Aortic smooth muscle cell (primary cell): ENCODE data around the gene GNG10. TPM values are rescaled to one million over a fixed set of nuclear protein-coding genes. Genes with fewer than 3 reads are reported as not detected.

ENCODE experiments used
- total RNA-seq: library from RNA; depleted of rRNA; stranded (reverse); fragments of >200 nt; gene quantifications from 2 replicates; pipeline ENCODE4 v1.2.3, GENCODE V29; 2014

The GNG10 gene
- 58.5 and 61.7 TPM in 2 replicates for total RNA-seq

GRCh38 chr9:111661150-111661801, at the start of gene GNG10:
GNG10 (plus strand) TSS chr9:111661605; CDS start chr9:111661635, 30 bp downstream.

DNA sequence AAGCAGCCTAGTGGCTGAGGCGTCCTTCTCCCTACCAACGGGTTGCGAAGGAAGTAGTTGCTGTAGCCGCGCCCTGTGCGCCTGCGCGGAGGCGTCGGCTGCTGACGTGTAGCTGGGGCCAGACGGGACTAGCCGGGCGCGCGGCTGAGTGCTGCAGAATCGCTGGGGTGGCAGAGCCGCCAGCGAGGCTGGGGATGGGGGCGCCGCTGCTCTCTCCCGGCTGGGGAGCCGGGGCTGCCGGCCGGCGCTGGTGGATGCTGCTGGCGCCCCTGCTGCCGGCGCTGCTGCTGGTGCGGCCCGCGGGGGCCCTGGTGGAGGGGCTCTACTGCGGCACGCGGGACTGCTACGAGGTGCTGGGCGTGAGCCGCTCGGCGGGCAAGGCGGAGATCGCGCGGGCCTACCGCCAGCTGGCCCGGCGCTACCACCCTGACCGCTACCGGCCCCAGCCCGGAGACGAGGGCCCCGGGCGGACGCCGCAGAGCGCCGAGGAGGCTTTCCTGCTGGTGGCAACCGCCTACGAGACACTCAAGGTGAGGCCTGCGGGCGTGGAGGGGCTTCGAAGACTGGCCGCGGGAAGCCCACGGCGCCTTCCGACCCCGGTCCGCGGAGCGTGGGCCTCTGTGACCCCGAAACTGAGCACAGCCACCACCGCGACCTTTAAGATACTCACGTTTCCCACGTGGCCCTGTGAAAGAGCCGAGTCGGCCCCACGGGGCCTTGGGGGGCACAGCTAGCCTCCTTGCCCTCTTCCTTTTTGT, 30.0 kb upstream of the GNG10 start, which contains the start of gene DNAJC25:
Gene DNAJC25, plus strand, starts transcription at position 121 of the 758 bp plus-strand sequence. Its CDS starts 74 bp downstream, at position 195.

Other genes with a start within 250 kb of the GNG10 start
- 113 and 135 TPM in 2 replicates for gene ECPAS, start 177.2 kb upstream of the GNG10 start, total RNA-seq
- 1.3 and 1.9 TPM in 2 replicates for gene ZNF483, start 136.4 kb upstream of the GNG10 start, total RNA-seq
- gene PTGR1, start 62.0 kb upstream of the GNG10 start, total RNA-seq = 62.7 and 76.2 TPM in 2 replicates
- gene DNAJC25, start 30.3 kb upstream of the GNG10 start, total RNA-seq = 6.5 and 7.1 TPM in 2 replicates
- not detected in 2 replicates for gene SHOC1, start 133.3 kb downstream of the GNG10 start, total RNA-seq
- gene UGCG, start 235.2 kb downstream of the GNG10 start, total RNA-seq = 60.1 and 83.9 TPM in 2 replicates